Activated CD4-positive, alpha-beta T cell treated with anti-CD3 and anti-CD28 coated beads, Interleukin-2, Interleukin-4, amounts not matched to agents 100 ng/mL and 50 ng/mL, durations not matched to agents 16 hours and 8 hours (primary cell): Measurements from ENCODE around the gene HOXB3.

Experiments
- DNase-seq: peaks from one replicate; pipeline ENCODE4 v3.0.0-alpha.2; 2020; ENCODE audit warnings: low spot score

HOXB3 gene

GRCh38 chr17:48612456-48612853 is 22.4 kb upstream of the HOXB3 start:
- DNase-seq = no peak

- no peak for DNase-seq
Observed at GRCh38 chr17:48611681-48612455, 21.8 kb upstream of the HOXB3 start.

- no peak for DNase-seq
Observed at GRCh38 chr17:48611213-48611612, 21.2 kb upstream of the HOXB3 start.

GRCh38 chr17:48610282-48611211 is 20.5 kb upstream of the HOXB3 start, which contains the start of gene HOXB7:
Gene HOXB7, minus strand, starts transcription at chr17:48611017. Its CDS starts 99 bp downstream, at chr17:48610918.
- peak; percentile 67 for DNase-seq

GRCh38 chr17:48609759-48610281 is 19.8 kb upstream of the HOXB3 start:
- DNase-seq = no peak

GRCh38 chr17:48609033-48609432 is 19.0 kb upstream of the HOXB3 start:
- DNase-seq = no peak

- DNase-seq = no peak
Observed at GRCh38 chr17:48608494-48608834, 18.4 kb upstream of the HOXB3 start.

GRCh38 chr17:48606892-48607614 is 17.0 kb upstream of the HOXB3 start:
- DNase-seq = no peak

GRCh38 chr17:48605991-48606891 is 16.2 kb upstream of the HOXB3 start:
- DNase-seq = no peak

- DNase-seq = no peak
Observed at GRCh38 chr17:48605409-48605919, 15.4 kb upstream of the HOXB3 start.

- no peak for DNase-seq
Observed at GRCh38 chr17:48604770-48605329, 14.8 kb upstream of the HOXB3 start, which contains the start of gene HOXB6. Gene HOXB6, minus strand, starts transcription at chr17:48604986. Its CDS starts 6,836 bp downstream, at chr17:48598150.

GRCh38 chr17:48603959-48604769 is 14.1 kb upstream of the HOXB3 start:
- DNase-seq = no peak

GRCh38 chr17:48601539-48602425 is 11.7 kb upstream of the HOXB3 start:
- no peak for DNase-seq

GRCh38 chr17:48601207-48601538 is 11.1 kb upstream of the HOXB3 start:
- DNase-seq = no peak

GRCh38 chr17:48600244-48601098 is 10.4 kb upstream of the HOXB3 start:
- DNase-seq = no peak

- no peak for DNase-seq
Observed at GRCh38 chr17:48599354-48599753, 9.3 kb upstream of the HOXB3 start.

- DNase-seq = no peak
Observed at GRCh38 chr17:48598736-48599135, 8.7 kb upstream of the HOXB3 start.
